Measurements from ENCODE around the gene ZNF530. TPM values are rescaled to one million over a fixed set of nuclear protein-coding genes. Genes with fewer than 3 reads are reported as not detected.
A peak's percentile ranks its signal among the peaks of the same experiment; 100 is the strongest.

The ZNF530 gene
- total RNA-seq (2021; fragmentation: NEBNext Ultra II Directional; extraction: Animal tissue kit (Norgen Biotek cat#: 25700)): 1 to 10 TPM; 2.3 to 4.5 (median 3.6) TPM
- long read RNA-seq: 0 reads

- H3K36me3 Mint-ChIP-seq (ENCODE audit: low read depth): peaks cover 40% of the 10 kb centered on the region
- H3K4me1 Mint-ChIP-seq (ENCODE audit: low read depth): peaks cover 14% of the 10 kb centered on the region
- H3K4me3 Mint-ChIP-seq: peak within 1 kb of the TSS; percentile 83
- H3K27me3 Mint-ChIP-seq (ENCODE audit: insufficient read depth): no peaks in the 10 kb centered on the region
- DNase-seq: peak; percentile 89
- peaks cover 4% of the 10 kb centered on the region; the same call in 1 of the 2 replicates for H3K9me3 Mint-ChIP-seq
- TF ChIP-seq, protein P1, sequence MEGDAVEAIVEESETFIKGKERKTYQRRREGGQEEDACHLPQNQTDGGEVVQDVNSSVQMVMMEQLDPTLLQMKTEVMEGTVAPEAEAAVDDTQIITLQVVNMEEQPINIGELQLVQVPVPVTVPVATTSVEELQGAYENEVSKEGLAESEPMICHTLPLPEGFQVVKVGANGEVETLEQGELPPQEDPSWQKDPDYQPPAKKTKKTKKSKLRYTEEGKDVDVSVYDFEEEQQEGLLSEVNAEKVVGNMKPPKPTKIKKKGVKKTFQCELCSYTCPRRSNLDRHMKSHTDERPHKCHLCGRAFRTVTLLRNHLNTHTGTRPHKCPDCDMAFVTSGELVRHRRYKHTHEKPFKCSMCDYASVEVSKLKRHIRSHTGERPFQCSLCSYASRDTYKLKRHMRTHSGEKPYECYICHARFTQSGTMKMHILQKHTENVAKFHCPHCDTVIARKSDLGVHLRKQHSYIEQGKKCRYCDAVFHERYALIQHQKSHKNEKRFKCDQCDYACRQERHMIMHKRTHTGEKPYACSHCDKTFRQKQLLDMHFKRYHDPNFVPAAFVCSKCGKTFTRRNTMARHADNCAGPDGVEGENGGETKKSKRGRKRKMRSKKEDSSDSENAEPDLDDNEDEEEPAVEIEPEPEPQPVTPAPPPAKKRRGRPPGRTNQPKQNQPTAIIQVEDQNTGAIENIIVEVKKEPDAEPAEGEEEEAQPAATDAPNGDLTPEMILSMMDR (IDR thresholded peaks at IDR 0.05): no peak
- peak within 1 kb of the TSS; percentile 9; the same call in 1 of the 2 replicates for H3K27ac Mint-ChIP-seq
These were observed at the start of gene ZNF530 for GRCh38 chr19:57599761-57600383. Gene ZNF530, plus strand, starts transcription at chr19:57599885. Its CDS starts 4,461 bp downstream, at chr19:57604346.

- H3K27me3 Mint-ChIP-seq (ENCODE audit: insufficient read depth): no peaks in the 10 kb centered on the region
- H3K36me3 Mint-ChIP-seq (ENCODE audit: low read depth): peaks cover 98% of the 10 kb centered on the region
- DNase-seq: no peak
- no peak overlapping the region for H3K4me3 Mint-ChIP-seq
- peaks cover 72% of the 10 kb centered on the region for H3K9me3 Mint-ChIP-seq
- no peaks in the 10 kb centered on the region for H3K4me1 Mint-ChIP-seq (ENCODE audit: low read depth)
- H3K27ac Mint-ChIP-seq: no peak overlapping the region
- TF ChIP-seq, protein P1 (IDR thresholded peaks at IDR 0.05): no peak
These were observed 47.3 kb upstream of the ZNF530 start for GRCh38 chr19:57552432-57552831.

- DNase-seq: no peak
- Mint-ChIP-seq H3K4me3 (no peak overlapping the region; the same call in 1 of the 2 replicates), H3K36me3 (ENCODE audit: low read depth) (peaks cover 69% of the 10 kb centered on the region), H3K27ac (no peak overlapping the region), H3K4me1 (ENCODE audit: low read depth) (peaks cover 33% of the 10 kb centered on the region), H3K27me3 (ENCODE audit: insufficient read depth) (peaks cover 6% of the 10 kb centered on the region), H3K9me3 (peaks cover 45% of the 10 kb centered on the region)
- TF ChIP-seq, protein P1 (IDR thresholded peaks at IDR 0.05): no peak
These were observed 42.0 kb upstream of the ZNF530 start for GRCh38 chr19:57557659-57558058.

DNA sequence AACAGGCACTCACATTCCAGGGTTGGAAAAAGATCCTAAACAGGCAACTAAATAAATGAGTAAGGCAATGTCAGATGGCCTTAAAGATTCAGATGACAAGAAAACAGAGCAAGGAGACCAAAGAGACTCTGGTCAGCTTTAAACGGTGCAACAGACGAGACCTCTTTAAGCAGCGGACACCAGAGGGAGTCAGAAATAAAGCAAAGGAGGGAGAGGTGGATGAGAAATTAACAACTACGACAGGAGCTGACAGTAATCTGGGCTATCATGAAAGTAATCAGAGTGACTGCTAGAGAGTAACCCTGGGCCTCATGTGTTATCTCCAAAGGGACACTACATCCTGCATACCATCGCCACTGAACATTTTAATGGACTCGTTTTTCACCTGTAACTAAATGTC, 41.2 kb upstream of the ZNF530 start:
- peaks cover 6% of the 10 kb centered on the region for H3K27me3 Mint-ChIP-seq (ENCODE audit: insufficient read depth)
- peaks cover 64% of the 10 kb centered on the region for H3K36me3 Mint-ChIP-seq (ENCODE audit: low read depth)
- H3K9me3 Mint-ChIP-seq: peaks cover 44% of the 10 kb centered on the region
- peak overlapping the region; percentile 89 for H3K27ac Mint-ChIP-seq
- TF ChIP-seq, protein P1 (IDR thresholded peaks at IDR 0.05): no peak
- H3K4me3 Mint-ChIP-seq: peak overlapping the region; percentile 98
- DNase-seq: peak; percentile 10
- peaks cover 33% of the 10 kb centered on the region for H3K4me1 Mint-ChIP-seq (ENCODE audit: low read depth)

DNA sequence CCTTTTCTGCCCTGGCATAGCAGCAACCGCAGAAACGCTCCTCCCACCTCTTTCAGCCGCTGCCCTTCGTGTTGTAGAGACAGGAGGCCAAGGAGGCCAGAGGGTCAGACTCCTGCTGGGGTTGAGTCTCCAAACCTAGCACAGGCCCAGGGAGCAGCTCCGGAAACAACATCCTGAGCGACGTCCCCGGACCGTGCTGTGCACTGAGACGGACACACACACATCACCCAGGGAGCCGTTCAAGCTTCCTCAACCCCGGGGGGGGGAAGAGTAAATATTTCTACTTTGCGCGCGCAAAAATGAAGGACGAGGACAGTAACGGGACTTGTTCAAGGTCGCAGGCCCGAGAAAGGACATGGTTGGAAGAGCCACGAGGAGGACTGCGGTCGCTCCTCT, 40.7 kb upstream of the ZNF530 start:
- peaks cover 49% of the 10 kb centered on the region for H3K9me3 Mint-ChIP-seq
- H3K36me3 Mint-ChIP-seq (ENCODE audit: low read depth): peaks cover 62% of the 10 kb centered on the region
- peaks cover 33% of the 10 kb centered on the region for H3K4me1 Mint-ChIP-seq (ENCODE audit: low read depth)
- peaks cover 6% of the 10 kb centered on the region for H3K27me3 Mint-ChIP-seq (ENCODE audit: insufficient read depth)
- no peak for DNase-seq
- H3K4me3 Mint-ChIP-seq: peak overlapping the region; percentile 98
- peak overlapping the region; percentile 89 for H3K27ac Mint-ChIP-seq
- TF ChIP-seq, protein P1 (IDR thresholded peaks at IDR 0.05): no peak
